PC-3 (cell line): ENCODE data around the gene TSKU. TPM values are rescaled to one million over a fixed set of nuclear protein-coding genes. Genes with fewer than 3 reads are reported as not detected.

Experiments used
- ATAC-seq: fragments of 200-7000 bp; cut with Tn5 transposase; 2 replicates; pipeline ENCODE4 v1.9.1; 2020; ENCODE audit warnings: mild to moderate bottlenecking, moderate library complexity
- BruUV-seq: library from RNA; stranded (reverse); fragments of 400-500 nt; replicated peaks from 2 replicates; lab custom pipeline; 2021; lab: Mats Ljungman, UMichigan
- CTCF ChIA-PET: fragments of 300-600 bp; sonication (Branson Sonifier 250); formaldehyde crosslinking; loops from one replicate; lab custom pipeline; 2022; ENCODE audit warnings: antibody characterized with exemption; lab: Charles Lee
- POLR2A ChIA-PET: fragments of 300-600 bp; sonication (Branson Sonifier 250); formaldehyde crosslinking; loops from one replicate; lab custom pipeline; 2022; ENCODE audit warnings: antibody characterized with exemption; ENCODE audit not compliant: unreplicated experiment; lab: Charles Lee
- DNase-seq: peaks from one replicate; pipeline ENCODE4 v3.0.0-alpha.2; 2015
- H2AFZ ChIP-seq: fragments of 300-600 bp; sonication (generic); 2 replicates; pipeline ENCODE4 v1.6.0; 2016; ENCODE audit warnings: antibody characterized with exemption, low read length
- H3F3A ChIP-seq: fragments of 300-600 bp; sonication (generic); one replicate; pipeline ENCODE4 v1.6.0; 2017; ENCODE audit warnings: antibody characterized with exemption, low read length, control low read depth, mild to moderate bottlenecking; ENCODE audit not compliant: unreplicated experiment
- H3K27ac ChIP-seq: fragments of 300-600 bp; sonication (generic); 2 replicates; pipeline ENCODE4 v1.5.1; 2016; ENCODE audit warnings: mild to moderate bottlenecking, low read length
- H3K27me3 ChIP-seq: fragments of 300-600 bp; sonication (generic); 2 replicates; pipeline ENCODE4 v1.6.1; 2016; ENCODE audit warnings: low read length, mixed read lengths
- H3K36me3 ChIP-seq: fragments of 300-600 bp; sonication (generic); 2 replicates; pipeline ENCODE4 v1.6.1; 2016; ENCODE audit warnings: low read depth, mixed run types, low read length, mixed read lengths
- H3K4me1 ChIP-seq: fragments of 300-600 bp; sonication (generic); 2 replicates; pipeline ENCODE4 v1.5.1; 2016; ENCODE audit warnings: low read length; ENCODE audit not compliant: insufficient read depth
- H3K4me2 ChIP-seq: fragments of 300-600 bp; sonication (generic); 2 replicates; pipeline ENCODE4 v1.6.0; 2016; ENCODE audit warnings: low read length
- H3K4me3 ChIP-seq: fragments of 300-600 bp; sonication (generic); 2 replicates; pipeline ENCODE4 v1.5.1; 2016; ENCODE audit warnings: mild to moderate bottlenecking, low read length, mixed read lengths
- H3K79me2 ChIP-seq: fragments of 300-600 bp; sonication (generic); 2 replicates; pipeline ENCODE4 v1.6.1; 2017; ENCODE audit warnings: low read length, mixed read lengths
- H3K9ac ChIP-seq: fragments of 300-600 bp; sonication (generic); 2 replicates; pipeline ENCODE4 v1.6.0; 2016; ENCODE audit warnings: mild to moderate bottlenecking, low read length
- H3K9me2 ChIP-seq: fragments of 300-600 bp; sonication (generic); replicated peaks from 2 replicates; pipeline ENCODE4 v1.6.1; 2016; ENCODE audit warnings: mixed run types, low read length, mixed read lengths
- H3K9me3 ChIP-seq: fragments of 300-600 bp; sonication (generic); 2 replicates; pipeline ENCODE4 v1.6.1; 2016; ENCODE audit warnings: low read length, mixed read lengths
- H4K20me1 ChIP-seq: fragments of 300-600 bp; sonication (generic); 2 replicates; pipeline ENCODE4 v1.6.1; 2016; ENCODE audit warnings: low read length, mixed read lengths
- CTCF ChIP-seq: fragments of 300-600 bp; sonication (generic); conservative IDR thresholded peaks from 2 replicates; pipeline ENCODE4 v1.5.1; 2017; ENCODE audit warnings: antibody characterized with exemption, low read depth, mild to moderate bottlenecking, low read length
- EZH2 ChIP-seq: fragments of 300-600 bp; sonication (generic); IDR thresholded peaks from one replicate; pipeline ENCODE4 v1.6.1; 2017; ENCODE audit warnings: antibody characterized with exemption, mild to moderate bottlenecking, low read length; ENCODE audit not compliant: unreplicated experiment
- EZH2phosphoT487 ChIP-seq: fragments of 300-600 bp; sonication (generic); IDR thresholded peaks from 2 replicates; pipeline ENCODE4 v1.6.1; 2018; ENCODE audit warnings: mild to moderate bottlenecking, antibody characterized with exemption, low read length, borderline replicate concordance
- intact Hi-C: fragments of 100-400 bp; cut with micrococcal nuclease; formaldehyde crosslinking; loops from 2 replicates; pipeline ENCODE4 v1.9.0; 2023
- total RNA-seq: library from RNA; depleted of rRNA; stranded (reverse); fragments of >200 nt; gene quantifications from 2 replicates; pipeline ENCODE4 v1.2.3, GENCODE V29; 2014

The TSKU gene
- total RNA-seq, 1 experiment from 2014 or later, result 32.1 TPM

GRCh38 chr11:76745044-76745376 is 38.1 kb upstream of the TSKU start:
- CTCF ChIA-PET, result no interaction called here
- DNase-seq (no peak), ATAC-seq (no peak)
- no peaks in the 10 kb centered on the region for H4K20me1 ChIP-seq
- POLR2A ChIA-PET, result no interaction called here
- H3K9me2 ChIP-seq, result no peaks in the 10 kb centered on the region
- intact Hi-C loops, result no loop called here
- H3K27ac ChIP-seq, result no peak overlapping the region
- TF ChIP-seq EZH2phosphoT487 (no peak), EZH2 (no peak), CTCF (no peak)
- no peak overlapping the region for H3K4me2 ChIP-seq
- H3K9me3 ChIP-seq, result no peaks in the 10 kb centered on the region
- H3K9ac ChIP-seq, result no peak overlapping the region
- no peaks in the 10 kb centered on the region for H3K27me3 ChIP-seq
- H3F3A ChIP-seq, result no peaks in the 10 kb centered on the region
- H2AFZ ChIP-seq, result no peak overlapping the region
- H3K79me2 ChIP-seq, result no peaks in the 10 kb centered on the region
- H3K4me1 ChIP-seq, result no peaks in the 10 kb centered on the region
- no peaks in the 10 kb centered on the region for H3K36me3 ChIP-seq
- BruUV-seq, result no TSS peak
- H3K4me3 ChIP-seq, result no peak overlapping the region

- ATAC-seq (no peak), DNase-seq (no peak)
- intact Hi-C loops, result no loop called here
- Histone ChIP-seq H3K27me3 (no peaks in the 10 kb centered on the region), H3K9ac (no peak overlapping the region), H3K27ac (no peak overlapping the region), H3F3A (no peaks in the 10 kb centered on the region), H3K4me3 (no peak overlapping the region), H3K36me3 (no peaks in the 10 kb centered on the region), H3K9me2 (no peaks in the 10 kb centered on the region), H2AFZ (no peak overlapping the region), H3K79me2 (no peaks in the 10 kb centered on the region), H3K9me3 (no peaks in the 10 kb centered on the region), H4K20me1 (no peaks in the 10 kb centered on the region), H3K4me2 (no peak overlapping the region), H3K4me1 (no peaks in the 10 kb centered on the region)
- CTCF ChIA-PET, result no interaction called here
- no peak for TF ChIP-seq EZH2phosphoT487
- TF ChIP-seq EZH2, result no peak
- TF ChIP-seq CTCF, result no peak
- POLR2A ChIA-PET, result no interaction called here
- BruUV-seq, result no TSS peak
Observed at GRCh38 chr11:76745561-76746207, 37.5 kb upstream of the TSKU start.

- Histone ChIP-seq H3K4me3 (no peak overlapping the region), H3K79me2 (no peaks in the 10 kb centered on the region), H3K36me3 (no peaks in the 10 kb centered on the region), H3F3A (no peaks in the 10 kb centered on the region), H2AFZ (no peak overlapping the region), H3K27me3 (no peaks in the 10 kb centered on the region), H3K9me2 (no peaks in the 10 kb centered on the region), H3K9ac (no peak overlapping the region), H3K4me1 (no peaks in the 10 kb centered on the region), H3K27ac (no peak overlapping the region), H3K4me2 (no peak overlapping the region), H3K9me3 (no peaks in the 10 kb centered on the region), H4K20me1 (no peaks in the 10 kb centered on the region)
- intact Hi-C loops, result no loop called here
- DNase-seq (no peak), ATAC-seq (no peak)
- ChIA-PET POLR2A (no interaction called here), CTCF (no interaction called here)
- BruUV-seq, result no TSS peak
- TF ChIP-seq EZH2phosphoT487 (no peak), CTCF (no peak), EZH2 (no peak)
Observed at GRCh38 chr11:76747153-76747914, 35.8 kb upstream of the TSKU start.
